B cell (primary cell): ENCODE data around the gene ARHGAP4. TPM values are rescaled to one million over a fixed set of nuclear protein-coding genes. Genes with fewer than 3 reads are reported as not detected.

ENCODE experiments used
- ATAC-seq: fragments of 200-7000 bp; cut with Tn5 transposase; one replicate; pipeline ENCODE4 v1.10.0; 2021; ENCODE audit warnings: low read depth, mild to moderate bottlenecking, moderate number of reproducible peaks, moderate library complexity
- CTCF ChIA-PET: fragments of 350-600 bp; sonication (Branson Sonifier 250); formaldehyde crosslinking; loops from one replicate; lab custom pipeline; 2021; ENCODE audit warnings: antibody characterized with exemption, inconsistent platforms; lab: Charles Lee
- POLR2A ChIA-PET: fragments of 350-600 bp; sonication (Branson Sonifier 250); formaldehyde crosslinking; loops from one replicate; lab custom pipeline; 2021; ENCODE audit warnings: antibody characterized with exemption; lab: Charles Lee
- DNase-seq: peaks from one replicate; pipeline ENCODE4 v3.0.0; 2013
- H2AFZ ChIP-seq: 2 replicates; pipeline ENCODE4 v1.6.1; 2012; ENCODE audit warnings: mild to moderate bottlenecking, low read depth, low read length; ENCODE audit not compliant: insufficient read depth, poor library complexity, severe bottlenecking
- H3K27ac ChIP-seq, 2 donors: 1 replicate in 1 of 2; 2 replicates in 1 of 2; pipeline ENCODE4 v1.5.1; 2012 to 2013; ENCODE audit warnings: low read length in 2 of 2, mild to moderate bottlenecking in 2 of 2, moderate library complexity in 1 of 2
- H3K27me3 ChIP-seq, 4 experiments: fragments of 200-600 bp in 1 of 4; sonication (generic) in 1 of 4; replicated peaks in 1 of 4; 1 replicate in 2 of 4; 2 replicates in 2 of 4; pipeline versions ENCODE4 v1.6.1 to v1.7.0; 2013 to 2016; ENCODE audit warnings: low read length in 3 of 4, mild to moderate bottlenecking in 2 of 4, mixed read lengths in 1 of 4, moderate library complexity in 1 of 4; ENCODE audit not compliant: insufficient read depth in 4 of 4, control insufficient read depth in 3 of 4; ENCODE audit errors: control extremely low read depth in 1 of 4
- H3K36me3 ChIP-seq, 2 experiments: replicated peaks in 1 of 2; 1 replicate in 1 of 2; 2 replicates in 1 of 2; pipeline versions ENCODE4 v1.6.1 to v1.7.1; 2013; ENCODE audit warnings: low read length in 1 of 2; ENCODE audit not compliant: insufficient read depth in 2 of 2, control insufficient read depth in 1 of 2; ENCODE audit errors: control extremely low read depth in 1 of 2, extremely low read depth in 1 of 2
- H3K4me1 ChIP-seq, 2 donors: fragments of 200-600 bp in 1 of 2; sonication (generic) in 1 of 2; 1 replicate in 1 of 2; 2 replicates in 1 of 2; pipeline versions ENCODE4 v1.5.1 to v1.6.1; 2013 to 2017; ENCODE audit warnings: low read length in 2 of 2; ENCODE audit not compliant: control insufficient read depth in 2 of 2, insufficient read depth in 2 of 2
- H3K4me2 ChIP-seq: replicated peaks from 2 replicates; pipeline ENCODE3; 2012; ENCODE audit warnings: mild to moderate bottlenecking, low read depth, low read length; ENCODE audit not compliant: poor library complexity, severe bottlenecking
- H3K4me3 ChIP-seq, 5 experiments: fragments of 200-600 bp in 1 of 5; sonication (generic) in 1 of 5; 1 replicate in 3 of 5; 2 replicates in 2 of 5; pipeline versions ENCODE4 v1.5.1 to v1.7.0; 2011 to 2016; ENCODE audit warnings: low read length in 4 of 5, mild to moderate bottlenecking in 4 of 5, low read depth in 2 of 5, control low read depth in 1 of 5, moderate library complexity in 1 of 5; ENCODE audit not compliant: insufficient read depth in 1 of 5; ENCODE audit errors: control extremely low read depth in 1 of 5, extremely low read depth in 1 of 5
- H3K79me2 ChIP-seq: fragments of 200-600 bp; sonication (generic); one replicate; pipeline ENCODE4 v1.6.0; 2016; ENCODE audit warnings: low read length; ENCODE audit not compliant: control insufficient read depth, insufficient read depth
- H3K9ac ChIP-seq: fragments of 200-600 bp; sonication (generic); 2 replicates; pipeline ENCODE4 v1.6.1; 2017; ENCODE audit warnings: mild to moderate bottlenecking, low read length, moderate library complexity
- H3K9me3 ChIP-seq, 3 donors: one replicate each; pipeline versions ENCODE4 v1.6.1 to v1.7.1; 2013; ENCODE audit warnings: low read length in 2 of 3; ENCODE audit not compliant: control insufficient read depth in 2 of 3, insufficient read depth in 1 of 3; ENCODE audit errors: control extremely low read depth in 1 of 3
- H4K20me1 ChIP-seq: 2 replicates; pipeline ENCODE4 v1.6.0; 2012; ENCODE audit warnings: mild to moderate bottlenecking, low read length; ENCODE audit not compliant: insufficient read depth, control insufficient read depth, poor library complexity, severe bottlenecking
- H3K27ac Mint-ChIP-seq: one replicate; pipeline ENCODE4 v1.8.0; 2021; ENCODE audit warnings: mixed read lengths
- H3K27me3 Mint-ChIP-seq: one replicate; pipeline ENCODE4 v1.8.0; 2021; ENCODE audit warnings: mixed read lengths
- H3K4me1 Mint-ChIP-seq: one replicate; pipeline ENCODE4 v1.8.0; 2021; ENCODE audit warnings: mixed read lengths
- H3K4me3 Mint-ChIP-seq: one replicate; pipeline ENCODE4 v1.8.0; 2021; ENCODE audit warnings: mixed read lengths
- H3K9me3 Mint-ChIP-seq: one replicate; pipeline ENCODE4 v1.8.0; 2022; ENCODE audit warnings: mixed read lengths; ENCODE audit not compliant: insufficient read depth
- EZH2 ChIP-seq: IDR thresholded peaks from 2 replicates; pipeline ENCODE4 v1.6.1; 2012; ENCODE audit warnings: borderline replicate concordance, low read depth, mild to moderate bottlenecking, moderate library complexity, low read length; ENCODE audit not compliant: insufficient read depth, poor library complexity, severe bottlenecking
- whole genome bisulfite sequencing: methylation state at CpG from one replicate; pipeline ENCODE4 v1.1.5; 2013; ENCODE audit warnings: missing lambda C conversion rate; ENCODE audit not compliant: insufficient coverage; 5-methylcytosine and 5-hydroxymethylcytosine counted together
- intact Hi-C: fragments of 100-400 bp; cut with micrococcal nuclease; formaldehyde crosslinking; loops from one replicate; pipeline ENCODE4 v1.10.0; 2022
- polyA plus RNA-seq: library from polyadenylated mRNA; depleted of rRNA; stranded (reverse); fragments of >200 nt; gene quantifications from 2 replicates; pipeline ENCODE4 v1.2.3, GENCODE V29; 2012
- total RNA-seq, 2 donors: library from RNA; stranded (reverse); fragments of 120-200 nt in 1 of 2; gene quantifications; 1 replicate in 1 of 2; 2 replicates in 1 of 2; pipeline versions ENCODE4 v1.2.3 to v1.2.4, GENCODE V29; 2013 to 2022
- TF ChIP-seq, protein P1 (sequence below): fragments of 200-600 bp; IDR thresholded peaks from one replicate; pipeline ENCODE4 v1.8.0; 2022; ENCODE audit warnings: antibody characterized with exemption, mild to moderate bottlenecking

Gene ARHGAP4
- total and polyA plus RNA-seq, 2 donors (not counting 1 experiment from before 2014, with no cell fraction given): 242 to 711 TPM

DNA sequence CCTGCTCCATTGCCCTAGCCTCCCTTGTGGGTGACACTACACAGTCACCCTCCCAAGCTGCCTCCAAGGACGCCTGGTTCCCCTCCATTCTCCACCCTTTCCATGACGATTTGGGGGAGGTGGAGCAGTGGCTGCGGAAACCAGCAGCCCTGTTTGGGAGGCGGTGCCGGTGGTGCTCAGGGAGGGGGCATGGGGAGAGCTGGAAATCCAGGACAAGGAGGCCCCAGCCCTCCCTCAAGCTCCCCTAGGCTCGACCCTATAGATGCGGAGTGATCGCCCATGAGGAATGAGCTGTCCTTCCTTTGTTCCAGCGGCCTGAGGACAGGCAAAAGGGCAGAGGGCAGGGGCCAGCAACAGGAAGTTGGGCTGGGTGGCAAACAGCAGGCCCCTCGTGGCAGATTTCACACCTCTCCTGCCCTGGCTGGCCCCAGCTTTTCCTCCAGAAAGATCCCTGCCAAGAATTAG, 22.0 kb upstream of the ARHGAP4 start:
- POLR2A ChIA-PET: interaction anchor here (1.0 to 5.8 kb wide), 2 partner anchors 22 to 25 kb away, joined by 3 to 58 read pairs; partner anchors contain the start of gene ARHGAP4
- H3K27ac ChIP-seq: no peak overlapping the region
- TF ChIP-seq, protein P1, sequence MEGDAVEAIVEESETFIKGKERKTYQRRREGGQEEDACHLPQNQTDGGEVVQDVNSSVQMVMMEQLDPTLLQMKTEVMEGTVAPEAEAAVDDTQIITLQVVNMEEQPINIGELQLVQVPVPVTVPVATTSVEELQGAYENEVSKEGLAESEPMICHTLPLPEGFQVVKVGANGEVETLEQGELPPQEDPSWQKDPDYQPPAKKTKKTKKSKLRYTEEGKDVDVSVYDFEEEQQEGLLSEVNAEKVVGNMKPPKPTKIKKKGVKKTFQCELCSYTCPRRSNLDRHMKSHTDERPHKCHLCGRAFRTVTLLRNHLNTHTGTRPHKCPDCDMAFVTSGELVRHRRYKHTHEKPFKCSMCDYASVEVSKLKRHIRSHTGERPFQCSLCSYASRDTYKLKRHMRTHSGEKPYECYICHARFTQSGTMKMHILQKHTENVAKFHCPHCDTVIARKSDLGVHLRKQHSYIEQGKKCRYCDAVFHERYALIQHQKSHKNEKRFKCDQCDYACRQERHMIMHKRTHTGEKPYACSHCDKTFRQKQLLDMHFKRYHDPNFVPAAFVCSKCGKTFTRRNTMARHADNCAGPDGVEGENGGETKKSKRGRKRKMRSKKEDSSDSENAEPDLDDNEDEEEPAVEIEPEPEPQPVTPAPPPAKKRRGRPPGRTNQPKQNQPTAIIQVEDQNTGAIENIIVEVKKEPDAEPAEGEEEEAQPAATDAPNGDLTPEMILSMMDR: no peak
- TF ChIP-seq EZH2: no peak
- no peak overlapping the region for H3K9ac ChIP-seq
- no peak overlapping the region for H3K4me3 Mint-ChIP-seq
- ATAC-seq (no peak), DNase-seq (no peak)
- intact Hi-C loops: no loop called here
- H3K36me3 ChIP-seq: peaks cover 0 to 37% of the 10 kb centered on the region in 2 experiments
- no peaks in the 10 kb centered on the region for H3K9me3 ChIP-seq
- no peak overlapping the region for H2AFZ ChIP-seq
- H3K4me1 ChIP-seq: peaks cover 9 to 35% of the 10 kb centered on the region in 2 donors
- no peak overlapping the region for H3K4me3 ChIP-seq
- H4K20me1 ChIP-seq: no peaks in the 10 kb centered on the region
- WGBS: 88% methylated on average over 4 of the region's 10 CpGs
- no peak overlapping the region for H3K4me2 ChIP-seq
- H3K9me3 Mint-ChIP-seq: no peaks in the 10 kb centered on the region
- no peaks in the 10 kb centered on the region for H3K27me3 ChIP-seq
- peaks cover 15% of the 10 kb centered on the region for H3K4me1 Mint-ChIP-seq
- H3K27me3 Mint-ChIP-seq: no peaks in the 10 kb centered on the region
- CTCF ChIA-PET: interaction anchor here (1.0 to 15.4 kb wide), 8 partner anchors 12 to 586 kb away, joined by 3 to 325 read pairs (median 8); partner anchors contain the start of genes ARHGAP4, IDH3G, NAA10 and PLXNB3
- H3K79me2 ChIP-seq: peaks cover 14% of the 10 kb centered on the region
- H3K27ac Mint-ChIP-seq: no peak overlapping the region
